KOPT-K1 (cell line): Measurements from ENCODE around the gene AGPAT3.

Source experiments
- H3K27ac ChIP-seq: fragments of 200-600 bp; sonication (generic); 2 replicates; pipeline ENCODE4 v1.5.1; 2016; ENCODE audit warnings: antibody characterized with exemption, mild to moderate bottlenecking, low read depth, low read length; ENCODE audit not compliant: poor library complexity, severe bottlenecking
- H3K36me3 ChIP-seq: fragments of 200-600 bp; sonication (generic); 2 replicates; pipeline ENCODE4 v1.5.1; 2017; ENCODE audit warnings: antibody characterized with exemption, mild to moderate bottlenecking, low read length, moderate library complexity; ENCODE audit not compliant: insufficient read depth
- H3K9me3 ChIP-seq: fragments of 200-600 bp; sonication (generic); 2 replicates; pipeline ENCODE4 v1.5.1; 2017; ENCODE audit warnings: antibody characterized with exemption, low read length, mild to moderate bottlenecking; ENCODE audit not compliant: insufficient read depth, poor library complexity, severe bottlenecking

AGPAT3 gene

DNA sequence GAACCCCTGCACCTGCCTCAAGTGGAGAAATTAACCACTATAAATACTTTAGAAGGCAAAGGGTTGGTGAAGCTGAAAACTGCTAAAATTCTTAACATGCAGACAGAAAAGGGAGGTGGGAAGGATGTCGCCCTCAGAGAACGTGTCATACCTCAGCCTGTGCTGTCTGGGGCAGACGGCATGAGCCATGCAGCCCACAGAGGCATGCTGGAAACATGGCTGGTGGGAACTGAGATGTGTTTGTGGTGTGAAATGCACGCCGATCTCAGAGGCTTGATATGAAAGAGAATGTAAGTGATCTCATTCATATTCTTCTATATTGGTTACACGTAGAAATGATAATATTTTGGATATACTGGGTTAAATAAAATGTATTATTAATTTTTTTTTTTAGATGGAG, 16.3 kb downstream of the AGPAT3 start:
- Histone ChIP-seq H3K27ac (no peak overlapping the region), H3K9me3 (no peaks in the 10 kb centered on the region), H3K36me3 (peaks cover 17% of the 10 kb centered on the region; the same call in 1 of the 2 replicates)

DNA sequence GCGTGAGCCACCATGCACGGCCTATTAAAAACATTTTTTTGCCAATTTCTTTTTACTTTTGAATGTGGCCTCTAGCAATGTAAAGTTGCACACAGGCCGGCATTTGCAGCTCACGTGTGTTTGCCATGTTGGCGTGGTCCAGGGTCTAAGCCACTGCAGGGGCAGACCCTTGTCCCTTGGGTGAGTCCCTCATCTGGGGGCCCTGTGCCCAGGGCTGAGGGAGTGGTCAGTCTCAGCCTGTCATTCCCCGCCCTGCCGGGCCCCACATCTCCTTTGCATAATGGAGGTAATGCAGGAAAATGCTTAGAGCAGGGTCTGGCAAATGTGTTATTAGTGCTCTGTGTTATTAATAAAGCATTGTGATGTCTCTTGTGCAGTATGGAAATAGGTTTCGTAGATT, 16.9 kb downstream of the AGPAT3 start:
- Histone ChIP-seq H3K9me3 (no peaks in the 10 kb centered on the region), H3K36me3 (peaks cover 17% of the 10 kb centered on the region; the same call in 1 of the 2 replicates), H3K27ac (no peak overlapping the region)

DNA sequence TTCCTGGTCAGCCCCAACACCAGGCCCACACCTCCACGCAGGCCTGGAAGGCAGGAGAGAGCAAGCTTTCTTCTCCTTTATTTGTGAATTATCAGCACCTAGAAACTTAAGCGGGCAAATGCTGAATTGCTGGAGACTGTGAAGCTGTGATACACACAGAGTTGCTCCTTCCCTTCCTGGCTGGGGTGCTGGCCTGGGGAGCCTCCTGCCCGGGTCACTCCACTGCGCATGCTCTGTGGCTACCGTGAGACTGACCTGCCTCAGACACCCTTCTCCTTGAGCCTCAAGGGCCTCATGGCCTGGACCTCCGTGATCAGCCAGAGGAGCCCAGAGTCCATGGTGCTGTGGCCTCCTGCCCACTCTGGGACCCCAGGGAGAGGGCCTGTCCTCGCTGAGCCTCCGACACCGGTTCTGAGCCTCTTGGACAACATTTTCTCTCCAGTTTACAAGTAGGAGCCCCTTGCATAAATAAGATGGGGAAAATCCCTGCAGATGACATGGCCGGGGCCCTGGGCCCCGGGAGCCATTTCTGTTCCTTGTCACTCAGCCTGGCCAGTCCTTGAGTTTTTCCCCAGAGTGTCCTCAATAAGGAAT, 18.0 kb downstream of the AGPAT3 start:
- Histone ChIP-seq H3K9me3 (no peaks in the 10 kb centered on the region), H3K27ac (no peak overlapping the region), H3K36me3 (peaks cover 13% of the 10 kb centered on the region; the same call in 1 of the 2 replicates)

DNA sequence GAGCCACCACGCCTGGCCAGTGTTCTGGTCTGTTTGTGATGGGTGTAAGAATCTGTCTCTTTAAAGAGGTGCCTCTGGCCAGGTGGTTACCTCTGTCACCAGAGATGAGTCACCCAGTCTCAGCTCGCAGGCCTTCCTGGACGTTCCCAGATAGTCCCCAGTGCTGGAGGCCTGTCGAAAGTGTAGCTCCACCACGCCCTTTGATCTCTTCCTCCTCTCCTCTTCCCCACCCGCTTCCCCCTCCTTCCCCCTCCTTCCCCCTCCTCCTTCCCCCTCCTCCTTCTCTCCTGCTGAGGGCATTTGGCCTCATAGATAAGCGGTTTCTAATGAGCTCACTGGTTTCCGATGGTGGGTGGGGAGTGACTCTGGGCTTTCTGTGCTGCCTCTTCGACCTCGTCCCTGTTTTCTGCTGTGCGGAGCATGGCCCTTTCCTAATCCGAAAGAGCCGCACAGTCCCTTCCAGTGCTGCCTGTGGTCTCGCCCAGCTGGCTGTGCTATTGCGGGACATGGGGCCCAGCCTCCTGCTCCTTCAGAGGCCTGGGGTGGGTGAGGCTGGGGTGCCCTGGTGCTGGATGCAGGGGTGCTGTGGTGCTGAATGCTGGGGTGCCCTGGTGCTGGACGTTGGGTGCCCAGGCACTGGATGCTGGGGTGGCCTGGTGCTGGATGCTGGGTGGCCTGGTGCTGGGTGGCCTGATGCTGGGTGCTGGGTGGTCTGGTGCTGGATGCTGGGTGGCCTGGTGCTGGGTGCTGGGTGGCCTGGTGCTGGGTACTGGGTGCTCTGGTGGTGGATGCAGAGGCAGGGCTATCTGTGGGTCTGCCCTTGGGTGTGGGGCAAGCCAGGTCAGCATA, 19.2 kb downstream of the AGPAT3 start:
- no peaks in the 10 kb centered on the region for H3K9me3 ChIP-seq
- peaks cover 10% of the 10 kb centered on the region; the same call in 1 of the 2 replicates for H3K36me3 ChIP-seq
- peak overlapping the region; percentile 31 for H3K27ac ChIP-seq

DNA sequence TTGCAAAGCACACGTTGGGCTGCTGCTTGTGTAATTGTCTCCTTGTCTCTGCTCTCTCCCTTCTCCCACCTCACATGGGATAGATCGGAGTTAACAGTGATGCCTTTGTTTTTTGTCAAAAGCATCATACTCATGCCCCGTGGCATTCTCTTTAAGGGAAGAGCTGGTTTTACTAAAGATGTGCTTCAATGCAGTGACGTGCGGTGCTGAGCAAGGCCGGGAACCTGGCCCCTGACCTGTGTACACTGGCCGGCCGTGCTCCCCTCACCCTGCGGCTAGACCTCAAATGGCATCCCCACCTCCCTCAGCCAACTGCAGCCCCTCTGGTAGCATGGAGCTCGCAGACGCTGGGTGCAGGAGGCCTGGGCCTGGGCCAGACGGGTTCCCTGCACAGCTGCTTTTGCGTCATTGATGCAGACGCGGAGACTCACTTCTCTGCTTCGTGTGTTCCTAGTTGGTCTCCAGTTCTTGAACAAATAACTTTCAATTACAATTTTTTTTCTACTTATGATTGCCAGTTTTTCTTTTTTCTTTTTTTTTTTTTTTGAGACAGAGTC, 19.9 kb downstream of the AGPAT3 start:
- H3K36me3 ChIP-seq, result peaks cover 5% of the 10 kb centered on the region; the same call in 1 of the 2 replicates
- H3K27ac ChIP-seq, result no peak overlapping the region

DNA sequence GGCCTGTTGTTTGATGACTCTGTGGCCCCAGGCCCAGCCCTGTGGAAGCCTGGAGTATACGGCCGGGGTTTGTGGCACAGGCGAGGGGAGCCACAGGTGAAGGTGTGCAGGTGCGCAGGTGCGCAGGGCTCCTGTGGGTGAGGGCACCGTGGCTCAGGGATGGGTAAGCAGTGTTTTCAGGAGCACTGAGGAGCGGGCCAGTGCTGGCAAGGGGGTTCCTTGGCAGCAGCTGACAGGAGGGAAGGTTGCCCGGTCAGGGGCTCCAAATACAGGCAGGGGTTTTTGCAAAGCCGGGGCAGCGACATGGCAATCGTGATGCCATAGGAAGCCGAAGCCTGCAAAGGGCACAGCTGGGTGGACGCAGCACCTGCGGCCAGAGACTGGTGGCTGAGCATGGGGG, 20.7 kb downstream of the AGPAT3 start:
- Histone ChIP-seq H3K27ac (no peak overlapping the region), H3K36me3 (no peaks in the 10 kb centered on the region), H3K9me3 (no peaks in the 10 kb centered on the region)

More for the DNA sequence above, 19.9 kb downstream of the AGPAT3 start:
- H3K9me3 ChIP-seq, result no peaks in the 10 kb centered on the region

DNA sequence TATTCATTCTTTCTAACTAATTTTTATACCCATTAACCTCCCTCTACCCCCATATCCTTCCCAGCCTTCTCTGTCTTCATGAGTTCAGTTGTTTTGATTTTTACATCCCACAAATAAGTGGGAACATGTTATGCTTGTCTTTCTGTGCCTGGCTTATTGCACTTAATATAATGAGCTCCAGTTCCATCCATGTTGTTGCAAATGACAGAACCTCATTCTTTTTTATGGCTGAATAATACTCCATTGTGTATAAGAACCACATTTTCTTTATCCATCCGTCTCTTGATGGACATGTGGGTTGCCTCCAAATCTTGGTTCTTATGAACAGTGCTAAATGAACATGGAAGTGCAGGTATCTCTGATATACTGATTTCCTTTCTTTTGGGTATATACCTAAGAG, 21.5 kb downstream of the AGPAT3 start:
- H3K9me3 ChIP-seq, result no peaks in the 10 kb centered on the region
- H3K27ac ChIP-seq, result no peak overlapping the region
- no peaks in the 10 kb centered on the region for H3K36me3 ChIP-seq

DNA sequence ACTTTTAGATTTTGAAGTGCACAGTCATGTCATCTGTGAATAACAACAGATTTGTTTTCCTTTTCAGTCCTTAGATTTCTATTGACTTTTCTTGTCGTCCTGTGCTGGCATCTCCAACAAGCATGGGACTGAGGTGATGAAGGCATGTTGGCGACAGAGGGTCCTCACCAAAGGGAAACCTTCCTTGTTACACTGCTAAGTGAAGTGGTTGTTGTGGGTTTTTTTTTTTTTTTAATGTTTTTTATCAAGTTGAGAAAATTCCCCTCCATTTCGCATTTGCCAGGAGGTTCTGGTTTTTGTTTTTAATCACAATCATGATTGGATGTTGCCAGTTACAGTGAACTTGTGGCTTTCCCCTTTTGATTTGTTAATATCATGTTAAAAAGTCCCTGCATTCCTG, 24.0 kb downstream of the AGPAT3 start:
- Histone ChIP-seq H3K36me3 (no peaks in the 10 kb centered on the region), H3K9me3 (no peaks in the 10 kb centered on the region), H3K27ac (no peak overlapping the region)

DNA sequence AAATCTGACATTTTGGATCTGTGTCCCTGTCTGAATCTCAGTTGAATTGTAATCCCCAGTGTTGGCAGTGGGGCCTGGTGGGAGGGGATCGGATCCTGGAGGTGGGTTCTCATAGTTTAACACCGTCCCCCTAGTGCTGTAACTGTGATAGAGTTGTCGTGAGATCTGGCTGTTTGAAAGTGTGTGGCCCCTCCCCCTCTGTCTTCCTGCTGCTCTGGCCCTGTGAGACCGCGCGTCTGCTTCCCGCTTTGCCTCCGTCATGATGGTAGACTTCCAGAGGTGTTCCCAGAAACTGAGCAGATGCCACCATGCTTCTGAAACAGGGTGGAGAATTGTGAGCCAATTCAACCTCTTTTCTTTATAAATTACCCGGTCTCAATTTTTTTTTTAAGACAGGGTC, 25.0 kb downstream of the AGPAT3 start:
- Histone ChIP-seq H3K27ac (no peak overlapping the region), H3K9me3 (no peaks in the 10 kb centered on the region), H3K36me3 (no peaks in the 10 kb centered on the region)

DNA sequence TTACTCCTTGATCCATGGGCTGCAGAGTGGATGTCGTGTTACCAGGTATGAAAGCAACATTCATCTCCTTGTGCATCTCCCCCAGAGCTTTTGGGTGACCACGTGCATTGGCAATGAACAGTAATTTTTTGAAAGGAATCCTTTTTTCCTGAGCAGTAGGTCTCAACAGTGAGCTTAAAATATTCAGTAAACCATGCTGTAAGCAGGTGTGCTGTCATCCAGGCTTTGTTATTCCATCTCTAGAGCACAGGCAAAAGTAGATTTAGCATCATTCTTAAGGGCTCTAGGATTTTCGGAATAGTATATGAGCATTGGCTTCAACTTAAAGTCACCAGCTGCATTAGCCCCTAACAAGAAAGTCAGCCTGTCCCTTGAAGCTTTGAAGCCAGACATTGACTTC, 27.3 kb downstream of the AGPAT3 start:
- H3K9me3 ChIP-seq, result no peaks in the 10 kb centered on the region
- H3K27ac ChIP-seq, result no peak overlapping the region
- no peaks in the 10 kb centered on the region for H3K36me3 ChIP-seq

DNA sequence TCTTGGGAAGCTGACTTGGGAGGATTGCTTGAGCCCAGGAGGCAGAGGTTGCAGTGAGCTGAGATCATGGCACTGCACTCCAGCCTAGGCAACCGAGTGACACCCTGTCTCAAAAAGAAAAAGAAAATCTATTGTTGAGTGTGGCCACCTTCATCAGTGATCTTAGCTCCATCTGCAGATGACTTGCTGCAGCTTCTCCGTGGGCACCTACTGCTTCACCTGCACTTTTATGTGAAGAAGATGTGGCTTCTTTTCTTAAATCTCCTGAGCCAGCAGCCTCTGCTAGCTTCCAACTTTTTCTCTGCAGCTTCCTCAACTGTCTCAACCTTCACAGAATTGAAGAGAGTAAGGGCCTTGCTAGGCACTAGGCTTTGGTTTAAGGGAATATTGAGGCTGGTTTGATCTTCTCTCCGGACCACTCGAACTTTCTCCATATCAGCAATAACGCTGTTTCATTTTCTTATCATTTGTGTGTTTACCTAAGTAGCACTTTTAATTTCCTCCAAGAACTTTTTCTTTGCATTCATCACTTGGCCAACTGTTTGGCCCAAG, 28.0 kb downstream of the AGPAT3 start:
- Histone ChIP-seq H3K27ac (no peak overlapping the region), H3K9me3 (no peaks in the 10 kb centered on the region), H3K36me3 (no peaks in the 10 kb centered on the region)

DNA sequence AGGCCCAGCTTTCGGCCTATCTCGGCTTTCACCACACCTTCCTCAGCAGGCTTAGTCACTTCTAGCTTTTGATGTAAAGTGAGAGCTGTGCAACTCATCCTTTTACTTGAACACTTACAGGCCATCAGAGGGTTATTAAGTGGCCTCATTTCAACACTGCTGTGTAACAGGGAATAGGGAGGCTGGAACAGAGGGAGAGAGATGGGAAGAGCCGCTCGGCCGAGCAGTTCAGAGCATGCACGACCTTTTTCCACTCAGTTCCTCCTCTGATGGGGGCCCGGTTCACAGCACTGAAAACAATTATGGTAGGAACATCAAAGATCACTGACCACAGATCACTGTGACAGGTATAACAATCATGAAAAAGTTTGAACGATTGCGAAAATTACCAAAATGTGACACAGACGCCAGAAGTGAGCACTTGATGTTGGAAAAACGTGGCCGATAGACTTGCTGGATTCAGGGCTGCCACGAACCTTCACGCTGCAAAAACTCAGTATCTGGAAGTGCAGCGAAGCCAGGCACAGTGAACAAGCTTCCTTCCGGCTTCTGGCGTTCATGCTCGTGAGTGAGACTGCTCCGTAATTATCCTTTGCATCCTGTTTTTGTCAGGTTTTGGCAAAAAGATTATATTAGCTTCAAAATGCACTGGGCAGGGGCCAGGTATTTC, 28.6 kb downstream of the AGPAT3 start:
- H3K9me3 ChIP-seq, result no peaks in the 10 kb centered on the region
- H3K27ac ChIP-seq, result no peak overlapping the region
- no peaks in the 10 kb centered on the region for H3K36me3 ChIP-seq

DNA sequence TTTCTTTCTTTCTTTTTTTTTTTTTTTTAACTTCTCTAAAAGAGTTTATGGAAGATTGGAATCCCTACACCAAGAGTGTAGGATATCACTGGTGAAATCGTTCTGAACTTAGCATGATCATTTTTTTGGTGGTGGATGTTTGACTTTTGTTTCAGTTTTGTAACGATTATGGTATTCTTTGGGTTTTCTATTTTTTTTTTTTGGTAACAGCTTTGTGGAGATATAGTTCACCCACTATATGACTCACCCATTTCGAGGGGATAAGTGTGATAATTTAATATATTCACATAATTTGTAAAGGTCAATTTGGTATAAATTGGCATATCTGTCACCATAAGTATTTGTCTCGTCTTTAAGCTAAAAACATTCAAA, 29.2 kb downstream of the AGPAT3 start:
- H3K36me3 ChIP-seq, result no peaks in the 10 kb centered on the region
- no peak overlapping the region for H3K27ac ChIP-seq
- no peaks in the 10 kb centered on the region for H3K9me3 ChIP-seq

DNA sequence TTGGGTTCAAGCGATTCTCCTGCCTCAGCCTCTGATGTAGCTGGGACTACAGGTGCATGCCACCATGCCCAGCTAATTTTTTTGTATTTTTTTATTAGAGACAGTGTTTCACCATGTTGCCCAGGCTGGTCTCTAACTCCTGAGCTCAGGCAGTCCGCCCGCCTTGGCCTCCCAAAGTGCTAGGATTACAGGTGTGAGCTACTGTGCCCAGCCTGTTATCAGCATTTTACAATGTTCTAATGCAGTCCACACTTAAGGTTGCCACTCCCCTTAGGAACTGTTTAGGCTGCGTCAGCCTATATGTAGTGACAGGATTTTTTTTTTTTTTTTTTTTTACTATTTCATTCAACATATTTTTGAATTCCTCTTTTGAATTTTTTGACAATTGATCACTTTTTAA, 30.2 kb downstream of the AGPAT3 start:
- Histone ChIP-seq H3K36me3 (peaks cover 8% of the 10 kb centered on the region; the same call in 1 of the 2 replicates), H3K9me3 (no peaks in the 10 kb centered on the region)

More for the DNA sequence above, 30.2 kb downstream of the AGPAT3 start:
- no peak overlapping the region for H3K27ac ChIP-seq
